Stomach (tissue), 9 donors: ENCODE results near the gene SPAG9. TPM values are rescaled to one million over a fixed set of nuclear protein-coding genes. Genes with fewer than 3 reads are reported as not detected.
"Not testable (repeated sequence)": the region's sequence is repeated elsewhere in the genome, so short reads cannot be mapped to it uniquely, and the experiment has no call there.

Source experiments
- DNase-seq, 2 donors: peaks; one replicate each; pipeline versions ENCODE4 v3.0.0 to v3.0.0-alpha.2; 2013 to 2019
- H3K27ac ChIP-seq, 5 donors: fragments of 200-600 bp in 4 of 5; sonication (generic) in 4 of 5; one replicate each; pipeline ENCODE4 v1.5.1; 2013 to 2019; ENCODE audit warnings: mild to moderate bottlenecking in 1 of 5, moderate library complexity in 1 of 5
- H3K27me3 ChIP-seq, 3 donors: fragments of 200-600 bp; sonication (generic); one replicate each; pipeline ENCODE4 v1.5.1; 2017 to 2019; ENCODE audit warnings: mixed run types in 1 of 3
- H3K36me3 ChIP-seq, 4 donors: fragments of 200-600 bp; sonication (generic); 1 replicate in 3 of 4; 2 replicates in 1 of 4; pipeline ENCODE4 v1.5.1; 2016 to 2019
- H3K4me1 ChIP-seq, 4 donors: fragments of 200-600 bp; sonication (generic); one replicate each; pipeline ENCODE4 v1.5.1; 2016 to 2019
- H3K4me3 ChIP-seq, 4 donors: fragments of 200-600 bp; sonication (generic) in 3 of 4; one replicate each; pipeline ENCODE4 v1.5.1; 2016 to 2019; ENCODE audit warnings: mild to moderate bottlenecking in 1 of 4
- H3K9me3 ChIP-seq, 4 donors: fragments of 200-600 bp; sonication (generic); one replicate each; pipeline ENCODE4 v1.5.1; 2016 to 2019
- EP300 ChIP-seq: sonication (generic); formaldehyde crosslinking; IDR thresholded peaks from one replicate; pipeline ENCODE4 v1.6.1; 2017; ENCODE audit warnings: antibody characterized with exemption
- POLR2A ChIP-seq, 4 donors: fragments of 450-650 bp; IDR thresholded peaks; one replicate each; pipeline ENCODE4 v1.6.1; 2016; ENCODE audit warnings: antibody characterized with exemption in 4 of 4, control low read depth in 2 of 4, mild to moderate bottlenecking in 1 of 4, moderate library complexity in 1 of 4
- POLR2AphosphoS5 ChIP-seq, 3 donors: sonication (generic); formaldehyde crosslinking; IDR thresholded peaks; one replicate each; pipeline ENCODE4 v1.6.1; 2016; ENCODE audit warnings: antibody characterized with exemption in 3 of 3
- WGBS, 5 donors: extraction: QIAGEN DNeasy Blood & Tissue Kit in 3 of 5; methylation state at CpG; one replicate each; pipeline versions ENCODE4 v1.1.5 to v1.1.7; 2013 to 2018; 5-methylcytosine and 5-hydroxymethylcytosine counted together
- intact Hi-C: fragments of 100-400 bp; cut with DNase I; formaldehyde crosslinking; loops from one replicate; pipeline ENCODE4 v1.15.1; 2023; ENCODE audit warnings: low total_unique reads
- polyA plus RNA-seq, 3 donors: library from polyadenylated mRNA; stranded (reverse); fragments of 200-250 nt; gene quantifications; one replicate each; pipeline ENCODE4 v1.2.3, GENCODE V29; 2013
- total RNA-seq, 5 donors: library from RNA; depleted of rRNA; stranded (reverse); fragments of >200 nt; gene quantifications; one replicate each; pipeline versions ENCODE4 v1.1.0 to v1.2.3, GENCODE V29; 2014 to 2016
- TF ChIP-seq, protein P1 (sequence below), 7 experiments: fragments of 450-650 bp in 4 of 7; fragments of 200-600 bp in 3 of 7; sonication (generic) in 3 of 7; IDR thresholded peaks; one replicate each; pipeline ENCODE4 v1.5.1; 2016 to 2019; ENCODE audit warnings: antibody characterized with exemption in 7 of 7, control low read depth in 2 of 7, mild to moderate bottlenecking in 1 of 7
- donor health status: healthy with polysubstance abuse.
- donor health status: Bipolar disorder and iron deficiency.
- donor health status: healthy.

The SPAG9 gene
- total and polyA plus RNA-seq, 8 donors: 10.2 to 209 (median 56.5) TPM

DNA sequence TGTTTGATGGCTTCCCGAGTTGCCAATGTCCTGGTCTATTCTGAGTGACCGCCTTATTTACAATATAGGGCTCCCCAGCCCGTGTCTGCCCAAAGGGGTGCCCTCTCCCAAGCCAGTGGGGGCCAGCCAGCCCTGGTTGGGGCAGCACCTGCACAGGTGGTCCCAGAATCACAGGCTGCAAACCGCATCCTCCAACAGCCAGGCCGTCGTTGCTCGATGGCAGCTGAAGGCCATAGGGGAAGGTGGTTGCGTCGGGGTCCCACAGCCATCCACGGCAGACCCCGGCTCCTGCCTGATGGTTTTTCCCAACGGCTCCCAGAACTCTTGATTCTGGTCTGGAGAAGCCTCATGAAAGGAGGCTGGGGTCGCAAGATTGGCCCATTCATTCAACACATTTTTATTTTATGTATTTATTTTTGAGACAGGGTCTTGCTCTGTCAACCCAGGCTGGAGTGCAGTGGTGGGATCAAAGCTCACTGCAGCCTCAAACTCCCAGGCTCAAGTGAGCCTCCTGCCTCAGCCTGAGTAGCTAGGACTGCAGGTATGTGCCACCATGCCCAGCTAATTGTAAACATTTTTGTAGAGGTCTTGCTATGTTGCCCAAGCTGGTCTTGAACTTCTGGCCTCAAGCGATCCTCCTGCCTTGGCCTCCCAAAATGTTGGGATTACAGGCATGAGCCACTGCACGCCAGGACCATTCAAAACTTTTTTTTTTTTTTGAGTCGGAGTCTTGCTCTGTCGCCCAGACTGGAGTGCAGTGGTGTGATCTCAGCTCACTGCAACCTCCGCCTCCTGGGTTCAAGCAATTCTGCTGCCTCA, 175.6 kb downstream of the SPAG9 start:
- peak overlapping the region; percentile 87 to 96 (median 90) for H3K27ac ChIP-seq
- DNase-seq: no peak
- WGBS, 5 donors: 59 to 71% (median 64%) methylated on average over 17 to 18 of the region's 18 CpGs
- peaks cover 55 to 79% (median 71%) of the 10 kb centered on the region in 4 donors for H3K4me1 ChIP-seq
- TF ChIP-seq EP300 (no peak), POLR2AphosphoS5 (IDR thresholded peaks at IDR 0.05) (no peak), POLR2A (IDR thresholded peaks at IDR 0.05) (no peak)
- TF ChIP-seq, protein P1, sequence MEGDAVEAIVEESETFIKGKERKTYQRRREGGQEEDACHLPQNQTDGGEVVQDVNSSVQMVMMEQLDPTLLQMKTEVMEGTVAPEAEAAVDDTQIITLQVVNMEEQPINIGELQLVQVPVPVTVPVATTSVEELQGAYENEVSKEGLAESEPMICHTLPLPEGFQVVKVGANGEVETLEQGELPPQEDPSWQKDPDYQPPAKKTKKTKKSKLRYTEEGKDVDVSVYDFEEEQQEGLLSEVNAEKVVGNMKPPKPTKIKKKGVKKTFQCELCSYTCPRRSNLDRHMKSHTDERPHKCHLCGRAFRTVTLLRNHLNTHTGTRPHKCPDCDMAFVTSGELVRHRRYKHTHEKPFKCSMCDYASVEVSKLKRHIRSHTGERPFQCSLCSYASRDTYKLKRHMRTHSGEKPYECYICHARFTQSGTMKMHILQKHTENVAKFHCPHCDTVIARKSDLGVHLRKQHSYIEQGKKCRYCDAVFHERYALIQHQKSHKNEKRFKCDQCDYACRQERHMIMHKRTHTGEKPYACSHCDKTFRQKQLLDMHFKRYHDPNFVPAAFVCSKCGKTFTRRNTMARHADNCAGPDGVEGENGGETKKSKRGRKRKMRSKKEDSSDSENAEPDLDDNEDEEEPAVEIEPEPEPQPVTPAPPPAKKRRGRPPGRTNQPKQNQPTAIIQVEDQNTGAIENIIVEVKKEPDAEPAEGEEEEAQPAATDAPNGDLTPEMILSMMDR (IDR thresholded peaks at IDR 0.05): no peak
- intact Hi-C loops: no loop called here
- H3K4me3 ChIP-seq: peak overlapping the region; percentile 38 to 52 (median 48)
- H3K27me3 ChIP-seq: no peaks in the 10 kb centered on the region
- H3K36me3 ChIP-seq: no peaks in the 10 kb centered on the region
- H3K9me3 ChIP-seq: no peaks in the 10 kb centered on the region

DNA sequence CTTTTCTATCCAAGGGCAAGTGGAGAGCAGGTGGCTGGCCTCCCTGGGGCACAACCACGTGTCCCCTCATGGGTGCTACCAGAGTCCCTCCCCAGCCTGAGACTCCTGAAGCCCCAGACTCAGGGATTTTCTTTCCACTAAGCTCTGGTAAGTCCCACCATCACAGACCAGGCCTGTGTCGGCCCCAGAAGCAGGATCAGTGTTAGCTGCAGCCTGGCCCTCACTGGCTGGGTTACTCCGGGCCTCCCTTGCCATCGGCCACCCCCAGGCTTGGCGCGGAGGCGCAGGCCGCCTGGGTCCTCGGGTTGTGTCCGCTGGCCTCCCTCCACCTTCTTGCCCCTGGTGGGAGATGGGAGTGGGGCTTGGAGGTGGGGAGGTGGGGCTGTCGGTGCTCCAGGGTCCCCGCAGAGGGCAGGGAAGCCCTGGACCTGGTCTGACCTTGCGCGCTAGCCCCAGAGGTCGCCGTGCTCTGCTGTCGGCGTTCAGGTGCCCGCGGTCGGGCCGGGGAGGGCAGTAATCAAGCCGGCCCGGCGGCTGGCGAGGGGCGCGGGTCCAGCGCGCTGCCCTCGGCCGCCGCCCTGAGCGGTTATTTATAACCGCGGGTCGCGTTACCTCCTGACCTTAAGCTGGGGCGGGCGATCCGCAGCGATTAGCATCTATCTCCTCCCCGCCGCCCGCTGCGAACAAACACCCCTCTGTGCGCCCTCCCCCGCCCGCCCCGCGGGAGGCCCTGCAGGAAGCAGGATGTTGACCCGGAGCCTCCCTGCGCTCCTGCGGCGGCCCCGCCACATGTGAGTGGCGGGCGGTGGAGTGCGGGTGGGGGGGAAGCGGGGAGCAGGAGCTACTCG, 176.4 kb downstream of the SPAG9 start:
- Histone ChIP-seq H3K36me3 (no peaks in the 10 kb centered on the region), H3K27me3 (no peaks in the 10 kb centered on the region), H3K4me3 (peak overlapping the region; percentile 38 to 52 (median 48)), H3K4me1 (peaks cover 46 to 79% (median 67%) of the 10 kb centered on the region in 4 donors), H3K9me3 (no peaks in the 10 kb centered on the region), H3K27ac (peak overlapping the region; percentile 87 to 96 (median 90))
- 3 to 9% (median 6%) methylated on average over 14 to 61 of the region's 61 CpGs for WGBS, 5 donors
- peak; percentile 96 to 97 for DNase-seq
- TF ChIP-seq POLR2A (IDR thresholded peaks at IDR 0.05) (peak in 1 of 4 donors; percentile 48), EP300 (no peak), POLR2AphosphoS5 (IDR thresholded peaks at IDR 0.05) (peak; percentile 45 to 87 (median 82))
- intact Hi-C loops: no loop called here

DNA sequence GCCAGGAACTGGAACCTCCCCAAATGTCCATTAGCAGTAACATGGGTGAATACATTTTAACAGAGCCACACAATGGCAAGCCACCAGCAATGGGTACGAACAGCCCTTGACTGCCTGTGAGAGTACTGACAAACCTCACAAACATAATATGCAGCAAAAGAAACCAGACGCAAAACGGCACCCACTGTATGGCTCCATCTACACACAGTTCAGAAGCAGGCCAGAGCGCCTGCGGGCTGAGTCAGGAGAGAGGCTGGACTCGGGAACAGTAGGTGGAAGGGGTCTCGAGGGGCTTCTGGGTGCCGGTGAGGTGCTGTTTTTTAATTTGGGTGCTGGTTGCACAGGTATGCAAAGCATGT, 177.1 kb downstream of the SPAG9 start:
- H3K36me3 ChIP-seq: no peaks in the 10 kb centered on the region
- no peaks in the 10 kb centered on the region for H3K27me3 ChIP-seq
- 28 to 63% (median 36%) methylated on average over 8 of the region's 8 CpGs for WGBS, 5 donors
- no peaks in the 10 kb centered on the region for H3K9me3 ChIP-seq
- H3K4me3 ChIP-seq: peak overlapping the region; percentile 38 to 52 (median 48)
- peak in 1 of 3 donors; percentile 15 for TF ChIP-seq POLR2AphosphoS5 (IDR thresholded peaks at IDR 0.05)
- TF ChIP-seq, protein P1 (IDR thresholded peaks at IDR 0.05): no peak
- intact Hi-C loops: no loop called here
- peak overlapping the region; percentile 87 to 96 (median 90) for H3K27ac ChIP-seq
- peak; percentile 58 for DNase-seq
- peaks cover 39 to 72% (median 60%) of the 10 kb centered on the region in 4 donors for H3K4me1 ChIP-seq

DNA sequence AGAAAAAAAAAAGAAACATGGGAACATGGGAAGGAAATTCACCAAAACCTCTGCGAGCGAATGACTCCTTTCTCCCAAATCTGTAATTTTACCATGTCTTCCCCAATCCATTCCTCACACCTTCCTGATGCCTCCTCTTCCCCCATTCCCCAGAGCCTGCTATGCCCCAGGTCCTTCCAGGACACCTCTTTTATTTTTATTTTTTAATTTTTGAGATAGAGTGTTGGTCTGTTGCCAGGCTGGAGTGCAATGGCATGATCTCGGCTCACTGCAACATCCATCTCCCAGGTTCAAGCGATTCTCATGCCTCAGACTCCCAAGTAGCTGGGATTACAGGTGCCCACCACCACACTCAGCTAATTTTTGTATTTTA, 179.0 kb downstream of the SPAG9 start:
- H3K36me3 ChIP-seq, H3K27me3 ChIP-seq, intact Hi-C loops, H3K4me3 ChIP-seq, H3K9me3 ChIP-seq: not testable (repeated sequence)
- DNase-seq: peak in 1 of 2 donors; percentile 55
- 75 to 97% (median 88%) methylated on average over 4 of the region's 4 CpGs for WGBS, 5 donors
- Histone ChIP-seq H3K4me1 (peaks cover 28 to 56% (median 42%) of the 10 kb centered on the region in 4 donors), H3K27ac (peak overlapping the region in 4 of 5 donors; percentile 4 to 96 (median 60))
